Measurements from ENCODE around the gene CYGB. TPM values are rescaled to one million over a fixed set of nuclear protein-coding genes. Genes with fewer than 3 reads are reported as not detected.

CYGB gene
- total and polyA plus RNA-seq, 4 donors = 9.0 to 34.4 (median 24.2) TPM

GRCh38 chr17:76497699-76497978 is 39.9 kb downstream of the CYGB start:
- 49% methylated on average over 2 of the region's 2 CpGs for WGBS (ENCODE audit: insufficient coverage)
- H3K4me3 ChIP-seq (ENCODE audit: low read depth, low read length) = no peak overlapping the region

DNA sequence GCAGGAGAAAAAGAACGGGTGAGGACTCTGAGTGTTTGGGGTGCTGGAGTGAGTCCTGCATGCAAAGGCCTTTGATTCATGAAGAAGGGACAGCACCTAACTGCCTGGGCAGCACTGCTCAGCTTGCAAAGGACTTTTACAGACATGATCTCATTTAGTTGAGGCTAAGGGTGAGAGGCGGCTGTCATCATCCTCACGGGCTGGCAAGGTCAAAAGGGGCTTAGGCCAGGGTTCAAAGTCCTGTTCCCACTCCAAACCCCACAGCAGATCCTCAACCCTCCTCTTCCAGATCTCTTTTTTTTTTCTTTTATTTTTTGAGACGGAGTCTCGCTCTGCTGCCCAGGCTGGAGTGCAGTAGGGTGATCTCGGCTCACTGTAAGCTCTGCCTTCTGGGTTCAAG is 41.0 kb downstream of the CYGB start:
- H3K27me3 ChIP-seq (ENCODE audit: control insufficient read depth, insufficient read depth, low read length) = peaks cover 10% of the 10 kb centered on the region
- 94% methylated on average over 4 of the region's 6 CpGs for WGBS (ENCODE audit: insufficient coverage)
- no peak for DNase-seq (ENCODE audit: low read depth in 4 of 6, low spot score in 6 of 6)
- H3K36me3 ChIP-seq (ENCODE audit: control insufficient read depth, insufficient read depth, low read length) = no peaks in the 10 kb centered on the region
- H3K4me1 ChIP-seq (ENCODE audit: control insufficient read depth, insufficient read depth, low read length) = peaks cover 79% of the 10 kb centered on the region
- H3K27ac ChIP-seq (ENCODE audit: low read depth, low read length) = no peak overlapping the region
- H3K9me3 ChIP-seq (ENCODE audit: control insufficient read depth, insufficient read depth, low read length) = no peaks in the 10 kb centered on the region
- H3K4me3 ChIP-seq (ENCODE audit: low read depth, low read length) = no peak overlapping the region

More at GRCh38 chr17:76497699-76497978, 39.9 kb downstream of the CYGB start:
- H3K27ac ChIP-seq (ENCODE audit: low read depth, low read length) = peak overlapping the region; percentile 47
- no peaks in the 10 kb centered on the region for H3K9me3 ChIP-seq (ENCODE audit: control insufficient read depth, insufficient read depth, low read length)
- H3K4me1 ChIP-seq (ENCODE audit: control insufficient read depth, insufficient read depth, low read length) = peaks cover 79% of the 10 kb centered on the region
- DNase-seq (ENCODE audit: low read depth in 4 of 6, low spot score in 6 of 6) = no peak
- H3K36me3 ChIP-seq (ENCODE audit: control insufficient read depth, insufficient read depth, low read length) = no peaks in the 10 kb centered on the region
- peaks cover 17% of the 10 kb centered on the region for H3K27me3 ChIP-seq (ENCODE audit: control insufficient read depth, insufficient read depth, low read length)

- H3K4me1 ChIP-seq (ENCODE audit: control insufficient read depth, insufficient read depth, low read length) = peaks cover 77% of the 10 kb centered on the region
- DNase-seq (ENCODE audit: low read depth in 4 of 6, low spot score in 6 of 6) = peak in 1 of 6 donors; percentile 20
- H3K27me3 ChIP-seq (ENCODE audit: control insufficient read depth, insufficient read depth, low read length) = peaks cover 8% of the 10 kb centered on the region
- H3K27ac ChIP-seq (ENCODE audit: low read depth, low read length) = no peak overlapping the region
- H3K9me3 ChIP-seq (ENCODE audit: control insufficient read depth, insufficient read depth, low read length) = no peaks in the 10 kb centered on the region
- 53% methylated on average over 16 of the region's 16 CpGs for WGBS (ENCODE audit: insufficient coverage)
- no peaks in the 10 kb centered on the region for H3K36me3 ChIP-seq (ENCODE audit: control insufficient read depth, insufficient read depth, low read length)
- no peak overlapping the region for H3K4me3 ChIP-seq (ENCODE audit: low read depth, low read length)
Measured at GRCh38 chr17:76495663-76496400, 41.7 kb downstream of the CYGB start.

DNA sequence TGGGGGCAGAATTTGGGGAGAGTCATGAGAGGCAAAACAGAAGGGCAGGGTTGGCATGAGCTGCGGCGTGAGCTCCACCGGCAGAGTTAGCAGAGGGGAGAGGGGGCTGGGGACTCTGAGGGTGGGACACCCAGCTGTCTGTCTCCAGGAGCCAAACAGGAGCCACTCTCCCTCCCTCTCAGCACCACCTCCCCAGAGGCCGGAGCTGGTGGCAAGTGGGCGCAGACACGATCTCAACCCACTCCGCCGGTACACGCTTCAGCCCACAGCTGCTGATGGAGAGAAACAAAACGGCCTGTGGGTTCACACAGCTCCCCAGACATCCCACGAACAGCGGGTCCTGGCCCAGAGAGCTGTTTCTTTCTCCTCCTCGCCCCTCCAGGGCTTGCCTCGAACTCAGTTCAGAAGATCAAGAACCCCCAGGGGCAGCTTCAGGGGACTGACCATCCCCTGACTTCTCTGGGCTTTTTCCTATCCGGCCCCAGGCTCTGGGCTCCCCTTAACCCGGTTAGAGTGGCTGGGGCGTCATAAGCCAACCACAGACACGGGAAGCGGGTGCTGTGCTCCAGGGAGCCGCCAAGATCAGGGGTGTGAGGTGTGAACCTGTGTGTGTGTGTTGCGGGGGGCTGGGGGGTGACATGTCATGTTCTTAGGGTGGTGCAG is 43.9 kb downstream of the CYGB start:
- peak overlapping the region; percentile 52 for H3K27ac ChIP-seq (ENCODE audit: low read depth, low read length)
- H3K27me3 ChIP-seq (ENCODE audit: control insufficient read depth, insufficient read depth, low read length) = peaks cover 2% of the 10 kb centered on the region
- peaks cover 59% of the 10 kb centered on the region for H3K4me1 ChIP-seq (ENCODE audit: control insufficient read depth, insufficient read depth, low read length)
- 80% methylated on average over 18 of the region's 21 CpGs for WGBS (ENCODE audit: insufficient coverage)
- H3K4me3 ChIP-seq (ENCODE audit: low read depth, low read length) = no peak overlapping the region
- no peak for DNase-seq (ENCODE audit: low read depth in 4 of 6, low spot score in 6 of 6)
- H3K9me3 ChIP-seq (ENCODE audit: control insufficient read depth, insufficient read depth, low read length) = no peaks in the 10 kb centered on the region
- H3K36me3 ChIP-seq (ENCODE audit: control insufficient read depth, insufficient read depth, low read length) = no peaks in the 10 kb centered on the region

- Histone ChIP-seq H3K36me3 (ENCODE audit: control insufficient read depth, insufficient read depth, low read length) (no peaks in the 10 kb centered on the region), H3K4me1 (ENCODE audit: control insufficient read depth, insufficient read depth, low read length) (peaks cover 53% of the 10 kb centered on the region), H3K4me3 (ENCODE audit: low read depth, low read length) (no peak overlapping the region), H3K9me3 (ENCODE audit: control insufficient read depth, insufficient read depth, low read length) (no peaks in the 10 kb centered on the region), H3K27ac (ENCODE audit: low read depth, low read length) (peak overlapping the region; percentile 52), H3K27me3 (ENCODE audit: control insufficient read depth, insufficient read depth, low read length) (no peaks in the 10 kb centered on the region)
- DNase-seq (ENCODE audit: low read depth in 4 of 6, low spot score in 6 of 6) = peak in 1 of 6 donors; percentile 44
- WGBS (ENCODE audit: insufficient coverage) = 35% methylated on average over 12 of the region's 15 CpGs
Measured at GRCh38 chr17:76492989-76493501, 44.5 kb downstream of the CYGB start.

DNA sequence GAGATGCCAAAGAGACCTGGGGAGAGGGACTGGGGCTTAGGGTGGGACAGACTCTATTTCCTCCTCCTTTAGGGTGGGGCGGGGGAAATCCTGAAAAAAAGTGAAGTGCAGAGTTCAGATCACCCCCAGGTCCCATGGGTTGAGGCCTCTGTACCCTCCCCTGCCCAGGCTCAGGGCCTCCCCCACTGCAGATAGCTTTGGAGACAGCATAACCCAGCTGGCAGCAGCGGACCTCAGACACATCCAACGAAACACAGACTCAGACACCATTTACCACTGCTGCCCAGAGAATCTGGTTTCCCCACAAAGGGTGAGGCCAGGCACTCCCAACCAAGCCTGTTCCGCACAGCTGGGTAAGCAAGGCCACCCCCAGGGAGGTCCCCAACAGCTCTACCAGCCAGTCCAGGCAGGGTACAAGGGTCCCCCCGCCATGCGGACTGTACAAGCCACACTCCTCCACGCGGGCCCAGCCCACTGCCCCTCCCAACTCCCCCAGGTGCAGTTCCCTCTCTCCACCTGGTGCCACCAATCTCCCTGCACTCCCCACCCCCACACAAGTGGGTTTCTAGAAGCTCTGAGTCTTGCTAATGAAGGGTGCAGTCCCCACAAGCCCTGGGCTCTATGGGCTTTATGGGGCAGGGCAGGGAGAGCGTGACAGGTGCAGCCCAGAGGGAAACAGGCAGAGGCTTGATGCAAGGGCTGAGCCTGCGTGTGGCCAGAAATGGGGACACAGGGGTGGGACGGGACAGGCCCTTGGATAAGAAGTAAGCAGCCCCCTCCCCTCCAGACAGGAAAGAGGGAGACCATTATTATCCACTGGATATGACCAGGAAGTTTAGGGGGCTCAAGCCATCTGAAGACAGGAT is 45.2 kb downstream of the CYGB start:
- Histone ChIP-seq H3K27ac (ENCODE audit: low read depth, low read length) (peak overlapping the region; percentile 4), H3K9me3 (ENCODE audit: control insufficient read depth, insufficient read depth, low read length) (no peaks in the 10 kb centered on the region), H3K4me1 (ENCODE audit: control insufficient read depth, insufficient read depth, low read length) (peaks cover 46% of the 10 kb centered on the region), H3K4me3 (ENCODE audit: low read depth, low read length) (no peak overlapping the region), H3K36me3 (ENCODE audit: control insufficient read depth, insufficient read depth, low read length) (no peaks in the 10 kb centered on the region), H3K27me3 (ENCODE audit: control insufficient read depth, insufficient read depth, low read length) (no peaks in the 10 kb centered on the region)
- 68% methylated on average over 8 of the region's 11 CpGs for WGBS (ENCODE audit: insufficient coverage)
- DNase-seq (ENCODE audit: low read depth in 4 of 6, low spot score in 6 of 6) = no peak

- DNase-seq (ENCODE audit: low read depth in 4 of 6, low spot score in 6 of 6) = no peak
Measured at GRCh38 chr17:76491271-76492122, 46.0 kb downstream of the CYGB start.

DNA sequence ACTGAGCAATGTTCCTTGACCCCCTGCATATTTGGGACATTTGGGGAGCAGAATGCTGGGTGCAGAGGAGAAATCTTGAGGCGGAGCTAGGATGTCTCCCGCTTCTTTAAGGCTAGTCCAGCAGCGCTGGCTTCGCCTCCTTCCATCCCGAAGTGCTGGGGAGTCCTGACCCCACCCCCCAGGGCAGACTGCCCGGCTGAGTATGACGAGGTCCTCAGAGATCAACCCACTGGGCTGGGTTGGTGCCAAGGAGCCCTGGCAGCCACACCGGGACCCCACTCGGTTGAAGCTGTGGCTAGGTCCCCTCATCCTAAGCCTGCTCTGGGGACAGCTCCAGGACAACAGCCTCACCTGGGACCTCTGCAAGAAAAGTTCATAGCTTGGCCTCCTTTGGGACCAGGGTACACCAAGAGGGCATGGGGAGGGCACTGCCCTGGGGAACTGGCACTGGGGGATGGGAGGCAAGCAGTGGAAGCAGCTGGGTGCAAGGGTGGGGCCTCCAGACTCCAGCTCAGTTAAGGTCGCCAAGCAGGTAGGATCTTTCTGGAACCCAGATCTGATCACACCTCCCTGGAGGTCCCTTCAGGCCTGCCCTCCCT is 47.3 kb downstream of the CYGB start:
- Histone ChIP-seq H3K4me3 (ENCODE audit: low read depth, low read length) (no peak overlapping the region), H3K27me3 (ENCODE audit: control insufficient read depth, insufficient read depth, low read length) (no peaks in the 10 kb centered on the region), H3K36me3 (ENCODE audit: control insufficient read depth, insufficient read depth, low read length) (no peaks in the 10 kb centered on the region), H3K4me1 (ENCODE audit: control insufficient read depth, insufficient read depth, low read length) (peaks cover 39% of the 10 kb centered on the region), H3K9me3 (ENCODE audit: control insufficient read depth, insufficient read depth, low read length) (no peaks in the 10 kb centered on the region), H3K27ac (ENCODE audit: low read depth, low read length) (no peak overlapping the region)
- WGBS (ENCODE audit: insufficient coverage) = 72% methylated on average over 10 of the region's 10 CpGs
- DNase-seq (ENCODE audit: low read depth in 4 of 6, low spot score in 6 of 6) = no peak

More at GRCh38 chr17:76491271-76492122, 46.0 kb downstream of the CYGB start:
- no peaks in the 10 kb centered on the region for H3K9me3 ChIP-seq (ENCODE audit: control insufficient read depth, insufficient read depth, low read length)
- WGBS (ENCODE audit: insufficient coverage) = 90% methylated on average over 14 of the region's 17 CpGs
- peaks cover 44% of the 10 kb centered on the region for H3K4me1 ChIP-seq (ENCODE audit: control insufficient read depth, insufficient read depth, low read length)
- no peaks in the 10 kb centered on the region for H3K36me3 ChIP-seq (ENCODE audit: control insufficient read depth, insufficient read depth, low read length)
- H3K27me3 ChIP-seq (ENCODE audit: control insufficient read depth, insufficient read depth, low read length) = no peaks in the 10 kb centered on the region
- no peak overlapping the region for H3K4me3 ChIP-seq (ENCODE audit: low read depth, low read length)
- H3K27ac ChIP-seq (ENCODE audit: low read depth, low read length) = no peak overlapping the region

Measured in spinal cord (tissue), 10 donors.